ENCODE data around the gene LRFN3.
"Not testable (repeated sequence)": the region's sequence is repeated elsewhere in the genome, so short reads cannot be mapped to it uniquely, and the experiment has no call there.

LRFN3 gene

DNA sequence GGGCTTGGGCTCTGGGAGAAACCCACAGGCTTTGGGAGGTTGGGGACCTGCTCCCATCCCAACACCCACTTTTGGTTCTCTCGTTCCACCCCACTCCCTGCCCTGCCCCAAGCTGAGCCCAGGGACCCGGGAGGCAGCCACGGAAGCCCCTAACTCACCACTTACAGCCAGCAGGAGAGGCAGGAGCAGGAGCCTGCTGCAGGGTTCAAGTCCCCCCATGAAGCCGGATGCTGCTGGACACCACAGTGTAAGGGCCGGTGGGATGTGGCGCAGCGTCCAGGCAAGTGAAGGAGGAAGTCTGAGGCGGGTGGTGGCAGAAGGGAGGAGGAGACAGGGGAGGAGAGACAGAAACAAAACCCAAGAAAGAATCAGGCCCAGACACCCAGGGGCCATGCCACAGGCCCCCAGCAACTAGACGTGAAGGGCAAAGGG is 28.1 kb upstream of the LRFN3 start, which contains the start of gene TYROBP:
Gene TYROBP, minus strand, starts transcription at position 286 of the 432 bp plus-strand sequence. Its CDS starts 67 bp downstream, at position 219.
- Histone ChIP-seq H3K36me3 (replicated peaks; ENCODE audit: low read depth, low read length) (no peaks in the 10 kb centered on the region), H3K79me2 (ENCODE audit: low read length) (no peaks in the 10 kb centered on the region), H3K27ac (ENCODE audit: low read length) (peak within 1 kb of the TSS; percentile 74), H3K4me3 (ENCODE audit: low read length) (peak within 1 kb of the TSS; percentile 66), H3K27me3 (ENCODE audit: low read depth, low read length) (no peaks in the 10 kb centered on the region), H4K20me1 (ENCODE audit: insufficient read depth, low read length) (no peaks in the 10 kb centered on the region), H3K4me2 (ENCODE audit: low read length) (peak within 1 kb of the TSS; percentile 85), H2AFZ (ENCODE audit: low read depth, low read length) (peak within 1 kb of the TSS; percentile 63; the same call in 1 of the 2 replicates), H3K9me3 (ENCODE audit: insufficient read depth, low read length) (no peaks in the 10 kb centered on the region), H3K4me1 (ENCODE audit: low read length) (peaks cover 42% of the 10 kb centered on the region), H3K9ac (ENCODE audit: low read length) (peak within 1 kb of the TSS; percentile 64; the same call in 1 of the 2 replicates)
- TF ChIP-seq EZH2phosphoT487 (IDR thresholded peaks at IDR 0.05; ENCODE audit: low read depth) = no peak
- TF ChIP-seq, protein P1, sequence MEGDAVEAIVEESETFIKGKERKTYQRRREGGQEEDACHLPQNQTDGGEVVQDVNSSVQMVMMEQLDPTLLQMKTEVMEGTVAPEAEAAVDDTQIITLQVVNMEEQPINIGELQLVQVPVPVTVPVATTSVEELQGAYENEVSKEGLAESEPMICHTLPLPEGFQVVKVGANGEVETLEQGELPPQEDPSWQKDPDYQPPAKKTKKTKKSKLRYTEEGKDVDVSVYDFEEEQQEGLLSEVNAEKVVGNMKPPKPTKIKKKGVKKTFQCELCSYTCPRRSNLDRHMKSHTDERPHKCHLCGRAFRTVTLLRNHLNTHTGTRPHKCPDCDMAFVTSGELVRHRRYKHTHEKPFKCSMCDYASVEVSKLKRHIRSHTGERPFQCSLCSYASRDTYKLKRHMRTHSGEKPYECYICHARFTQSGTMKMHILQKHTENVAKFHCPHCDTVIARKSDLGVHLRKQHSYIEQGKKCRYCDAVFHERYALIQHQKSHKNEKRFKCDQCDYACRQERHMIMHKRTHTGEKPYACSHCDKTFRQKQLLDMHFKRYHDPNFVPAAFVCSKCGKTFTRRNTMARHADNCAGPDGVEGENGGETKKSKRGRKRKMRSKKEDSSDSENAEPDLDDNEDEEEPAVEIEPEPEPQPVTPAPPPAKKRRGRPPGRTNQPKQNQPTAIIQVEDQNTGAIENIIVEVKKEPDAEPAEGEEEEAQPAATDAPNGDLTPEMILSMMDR (IDR thresholded peaks at IDR 0.05; ENCODE audit: low read depth, low read length) = no peak

DNA sequence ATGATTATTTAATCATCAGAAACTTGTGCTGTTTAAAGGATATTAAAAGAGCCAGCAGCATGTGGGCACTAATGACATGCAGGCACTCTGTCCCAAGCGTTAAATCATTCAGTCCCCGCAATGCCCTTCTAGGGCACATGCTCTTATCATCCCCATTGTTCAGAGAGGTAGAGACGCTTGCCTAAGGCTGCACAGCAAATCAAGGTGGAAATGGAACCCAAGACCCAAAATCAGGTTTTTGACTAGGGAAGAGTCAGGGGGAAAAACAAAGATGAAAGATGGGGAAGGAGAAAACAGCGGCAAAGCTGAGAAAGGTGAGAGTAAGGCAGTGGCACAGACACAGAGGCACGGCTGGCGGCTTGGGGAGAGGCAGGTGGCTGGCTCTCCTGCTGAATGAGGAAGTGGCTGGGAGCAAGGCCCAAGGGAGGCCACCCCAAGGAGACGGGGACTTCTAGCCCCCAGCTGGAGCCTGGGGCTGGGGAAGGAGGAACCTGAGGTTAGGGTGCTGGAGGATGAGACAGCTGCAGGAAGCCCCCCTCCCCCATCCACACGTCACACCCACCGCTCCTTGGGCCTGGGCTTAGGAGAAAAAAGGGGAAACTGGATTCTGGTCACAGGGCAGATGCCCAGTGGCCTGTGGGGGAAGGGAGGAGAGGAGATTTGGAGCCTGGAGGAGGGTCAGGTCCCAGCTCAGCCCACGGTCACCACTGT is 27.0 kb upstream of the LRFN3 start:
- H3K4me2 ChIP-seq (ENCODE audit: low read length) = peak overlapping the region; percentile 85
- H3K4me3 ChIP-seq (ENCODE audit: low read length) = peak overlapping the region; percentile 66
- H3K4me1 ChIP-seq (ENCODE audit: low read length) = peaks cover 39% of the 10 kb centered on the region
- peak overlapping the region; percentile 63 for H2AFZ ChIP-seq (ENCODE audit: low read depth, low read length)
- H3K27ac ChIP-seq (ENCODE audit: low read length) = peak overlapping the region; percentile 74
- no peaks in the 10 kb centered on the region for H3K27me3 ChIP-seq (ENCODE audit: low read depth, low read length)
- H3K36me3 ChIP-seq (replicated peaks; ENCODE audit: low read depth, low read length) = no peaks in the 10 kb centered on the region
- H3K9me3 ChIP-seq (ENCODE audit: insufficient read depth, low read length) = no peaks in the 10 kb centered on the region
- peak overlapping the region; percentile 64 for H3K9ac ChIP-seq (ENCODE audit: low read length)
- no peaks in the 10 kb centered on the region for H3K79me2 ChIP-seq (ENCODE audit: low read length)
- no peaks in the 10 kb centered on the region for H4K20me1 ChIP-seq (ENCODE audit: insufficient read depth, low read length)
- TF ChIP-seq, protein P1 (IDR thresholded peaks at IDR 0.05; ENCODE audit: low read depth, low read length) = no peak
- no peak for TF ChIP-seq EZH2phosphoT487 (IDR thresholded peaks at IDR 0.05; ENCODE audit: low read depth)

DNA sequence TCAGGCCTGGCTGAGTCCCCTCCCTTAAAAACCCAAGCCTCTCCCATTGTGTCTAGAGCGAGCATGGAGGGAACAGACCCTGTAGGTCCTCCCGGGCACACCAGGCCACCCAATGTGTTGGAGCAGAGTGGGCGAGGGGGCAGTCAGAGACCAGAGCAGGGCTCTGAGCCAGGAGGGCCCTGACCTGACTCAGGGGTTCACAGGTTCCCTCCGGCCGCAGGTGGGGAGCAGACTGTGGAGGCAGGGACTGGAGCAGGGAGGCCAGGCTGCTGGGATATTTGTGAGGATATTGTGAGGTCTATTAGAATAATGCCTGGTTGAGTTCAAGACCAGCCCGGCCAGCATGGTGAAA is 26.5 kb upstream of the LRFN3 start:
- H3K27me3 ChIP-seq (ENCODE audit: low read depth, low read length) = no peaks in the 10 kb centered on the region
- peak overlapping the region; percentile 63 for H2AFZ ChIP-seq (ENCODE audit: low read depth, low read length)

DNA sequence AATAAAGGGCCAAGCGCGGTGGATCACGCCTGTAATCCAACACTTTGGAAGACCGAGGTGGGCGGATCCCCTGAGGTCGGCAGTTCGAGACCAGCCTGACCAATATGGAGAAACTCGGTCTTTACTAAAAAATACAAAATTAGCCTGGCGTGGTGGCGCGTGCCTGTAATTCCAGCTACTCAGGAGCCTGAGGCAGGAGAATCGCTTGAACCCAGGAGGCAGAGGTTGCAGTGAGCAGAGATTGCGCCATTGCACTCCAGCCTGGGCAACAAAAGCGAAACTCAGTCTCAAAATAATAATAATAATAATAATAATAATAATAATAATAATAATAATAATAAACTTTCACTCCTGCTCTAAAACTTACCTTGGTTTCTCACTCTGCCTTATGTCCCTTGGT is 25.8 kb upstream of the LRFN3 start:
- not testable (repeated sequence) for H3K27me3 ChIP-seq (ENCODE audit: low read depth, low read length); H3K9ac ChIP-seq (ENCODE audit: low read length); H3K9me3 ChIP-seq (ENCODE audit: insufficient read depth, low read length); H3K36me3 ChIP-seq (replicated peaks; ENCODE audit: low read depth, low read length); H3K79me2 ChIP-seq (ENCODE audit: low read length); H3K4me3 ChIP-seq (ENCODE audit: low read length); H4K20me1 ChIP-seq (ENCODE audit: insufficient read depth, low read length); H3K27ac ChIP-seq (ENCODE audit: low read length); H2AFZ ChIP-seq (ENCODE audit: low read depth, low read length); H3K4me2 ChIP-seq (ENCODE audit: low read length)
- peaks cover 29% of the 10 kb centered on the region for H3K4me1 ChIP-seq (ENCODE audit: low read length)

More for the DNA sequence above, 26.5 kb upstream of the LRFN3 start:
- Histone ChIP-seq H4K20me1 (ENCODE audit: insufficient read depth, low read length) (no peaks in the 10 kb centered on the region), H3K36me3 (replicated peaks; ENCODE audit: low read depth, low read length) (no peaks in the 10 kb centered on the region), H3K27ac (ENCODE audit: low read length) (peak overlapping the region; percentile 74), H3K9ac (ENCODE audit: low read length) (peak overlapping the region; percentile 64), H3K4me1 (ENCODE audit: low read length) (peaks cover 34% of the 10 kb centered on the region), H3K4me2 (ENCODE audit: low read length) (peak overlapping the region; percentile 85), H3K9me3 (ENCODE audit: insufficient read depth, low read length) (no peaks in the 10 kb centered on the region), H3K4me3 (ENCODE audit: low read length) (peak overlapping the region; percentile 66), H3K79me2 (ENCODE audit: low read length) (no peaks in the 10 kb centered on the region)
- no peak for TF ChIP-seq EZH2phosphoT487 (IDR thresholded peaks at IDR 0.05; ENCODE audit: low read depth)
- TF ChIP-seq, protein P1 (IDR thresholded peaks at IDR 0.05; ENCODE audit: low read depth, low read length) = no peak
